ENCODE results near the gene SORCS2. TPM values are rescaled to one million over a fixed set of nuclear protein-coding genes. Genes with fewer than 3 reads are reported as not detected.

SORCS2 gene
- total and polyA plus RNA-seq, 2 donors (not counting 1 experiment from before 2014, with no cell fraction given): not detected

GRCh38 chr4:7457201-7458065 lies 265.1 kb downstream of the SORCS2 start:
- no peak for ATAC-seq (ENCODE audit: low read depth)
- 84% methylated on average over 16 of the region's 16 CpGs for WGBS (ENCODE audit: insufficient coverage)

More at GRCh38 chr4:7457201-7458065, 265.1 kb downstream of the SORCS2 start:
- Mint-ChIP-seq H3K4me1 (no peaks in the 10 kb centered on the region), H3K4me3 (no peak overlapping the region), H3K27me3 (peaks cover 3% of the 10 kb centered on the region), H3K27ac (no peak overlapping the region), H3K9me3 (ENCODE audit: insufficient read depth) (no peaks in the 10 kb centered on the region)
- Histone ChIP-seq H3K9ac (ENCODE audit: low read length) (no peak overlapping the region), H3K27me3 (replicated peaks in 1 of 4; ENCODE audit: control extremely low read depth in 1 of 4, control insufficient read depth in 3 of 4, insufficient read depth in 4 of 4, low read length in 3 of 4) (no peaks in the 10 kb centered on the region), H3K36me3 (replicated peaks in 1 of 2; ENCODE audit: control extremely low read depth in 1 of 2, control insufficient read depth in 1 of 2, extremely low read depth in 1 of 2, insufficient read depth in 2 of 2, low read length in 1 of 2) (no peaks in the 10 kb centered on the region), H3K4me2 (replicated peaks; ENCODE audit: low read depth, low read length, poor library complexity, severe bottlenecking) (no peak overlapping the region), H3K9me3 (ENCODE audit: control extremely low read depth in 1 of 3, control insufficient read depth in 2 of 3, insufficient read depth in 1 of 3, low read length in 2 of 3) (peaks cover 0 to 20% (median 0%) of the 10 kb centered on the region in 3 donors), H4K20me1 (ENCODE audit: control insufficient read depth, insufficient read depth, low read length, poor library complexity, severe bottlenecking) (no peaks in the 10 kb centered on the region), H3K27ac (ENCODE audit: low read length in 2 of 2) (no peak overlapping the region), H2AFZ (ENCODE audit: insufficient read depth, low read depth, low read length, poor library complexity, severe bottlenecking) (no peak overlapping the region), H3K4me3 (ENCODE audit: control extremely low read depth in 1 of 5, extremely low read depth in 1 of 5, insufficient read depth in 1 of 5, low read depth in 2 of 5, low read length in 4 of 5) (no peak overlapping the region), H3K4me1 (ENCODE audit: control insufficient read depth in 2 of 2, insufficient read depth in 2 of 2, low read length in 2 of 2) (no peaks in the 10 kb centered on the region), H3K79me2 (ENCODE audit: control insufficient read depth, insufficient read depth, low read length) (no peaks in the 10 kb centered on the region)
- POLR2A ChIA-PET: no interaction called here
- intact Hi-C loops (cut with micrococcal nuclease): no loop called here
- CTCF ChIA-PET: no interaction called here
- no peak for DNase-seq
- TF ChIP-seq CTCF (IDR thresholded peaks at IDR 0.05) (no peak), EZH2 (IDR thresholded peaks at IDR 0.05; ENCODE audit: borderline replicate concordance, insufficient read depth, low read depth, low read length, poor library complexity, severe bottlenecking) (no peak)
